ENCODE measurements around the gene RGPD3.
"Not testable (repeated sequence)": the region's sequence is repeated elsewhere in the genome, so short reads cannot be mapped to it uniquely, and the experiment has no call there.

GRCh38 chr2:106514827-106515226 is 46.6 kb upstream of the RGPD3 start:
- not testable (repeated sequence) for TF ChIP-seq FOXK2, FOXA1 (IDR thresholded peaks at IDR 0.05)
